SK-N-SH (cell line): ENCODE measurements around the gene WDR27. TPM values are rescaled to one million over a fixed set of nuclear protein-coding genes. Genes with fewer than 3 reads are reported as not detected.

Source experiments
- CTCF ChIA-PET: fragments of 300-600, 350-600 bp; formaldehyde crosslinking; extraction: SDS; loops from one replicate; lab custom pipeline; 2021; lab: Yijun Ruan, JAX
- POLR2A ChIA-PET: fragments of 350-600 bp; sonication (Branson Sonifier 250); formaldehyde crosslinking; extraction: SDS; loops from one replicate; lab custom pipeline; 2020; ENCODE audit warnings: antibody characterized with exemption, inconsistent platforms; lab: Yijun Ruan, JAX
- DNase-seq: peaks from one replicate; pipeline ENCODE4 v3.0.0; 2012
- H2AFZ ChIP-seq: fragments of 200-600 bp; sonication (generic); 2 replicates; pipeline ENCODE4 v1.8.1; 2016; ENCODE audit warnings: antibody characterized with exemption, mild to moderate bottlenecking, low read depth
- H3F3A ChIP-seq: fragments of 200-600 bp; sonication (generic); replicated peaks from 2 replicates; pipeline ENCODE3; 2016; ENCODE audit warnings: antibody characterized with exemption, mild to moderate bottlenecking; ENCODE audit not compliant: insufficient read depth
- H3K27ac ChIP-seq, 2 experiments: fragments of 200-500 bp in 1 of 2; fragments of 200-600 bp in 1 of 2; sonication (Bioruptor generic) in 1 of 2; sonication (generic), shearing (Covaris generic) in 1 of 2; 2 replicates each; pipeline versions ENCODE4 v1.5.1 to v1.6.1; 2014 to 2016; ENCODE audit warnings: low read depth in 2 of 2, inconsistent platforms in 1 of 2, low read length in 1 of 2, mild to moderate bottlenecking in 1 of 2, mixed read lengths in 1 of 2
- H3K27me3 ChIP-seq: fragments of 200-600 bp; sonication (generic), shearing (Covaris generic); 2 replicates; pipeline ENCODE4 v1.6.1; 2016; ENCODE audit warnings: mixed run types; ENCODE audit not compliant: insufficient read depth
- H3K36me3 ChIP-seq, 2 experiments: fragments of 200-500 bp in 1 of 2; fragments of 200-600 bp in 1 of 2; sonication (Bioruptor generic) in 1 of 2; sonication (generic) in 1 of 2; replicated peaks in 1 of 2; 2 replicates each; pipeline versions ENCODE3 to v1.5.1; 2014 to 2016; ENCODE audit warnings: low read length in 1 of 2, mild to moderate bottlenecking in 1 of 2; ENCODE audit not compliant: insufficient read depth in 2 of 2, control insufficient read depth in 1 of 2
- H3K4me1 ChIP-seq, 2 experiments: fragments of 200-500 bp in 1 of 2; fragments of 200-600 bp in 1 of 2; sonication (Bioruptor generic) in 1 of 2; sonication (generic), shearing (Covaris generic) in 1 of 2; 2 replicates each; pipeline versions ENCODE4 v1.5.1 to v1.6.1; 2014 to 2016; ENCODE audit warnings: low read depth in 1 of 2, low read length in 1 of 2, mixed run types in 1 of 2; ENCODE audit not compliant: insufficient read depth in 2 of 2, control insufficient read depth in 1 of 2
- H3K4me2 ChIP-seq: fragments of 200-600 bp; sonication (generic), shearing (Covaris generic); 2 replicates; pipeline ENCODE4 v1.6.1; 2017; ENCODE audit warnings: mixed run types
- H3K4me3 ChIP-seq, 2 experiments: fragments of 200-500 bp in 1 of 2; fragments of 200-600 bp in 1 of 2; sonication (Bioruptor generic) in 1 of 2; sonication (generic), shearing (Covaris generic) in 1 of 2; 2 replicates each; pipeline versions ENCODE4 v1.5.1 to v1.8.1; 2014 to 2016; ENCODE audit warnings: low read depth in 2 of 2, inconsistent platforms in 1 of 2, low read length in 1 of 2, mild to moderate bottlenecking in 1 of 2, mixed read lengths in 1 of 2, moderate library complexity in 1 of 2
- H3K79me2 ChIP-seq: fragments of 200-600 bp; sonication (generic); 2 replicates; pipeline ENCODE4 v1.8.1; 2017; ENCODE audit warnings: mild to moderate bottlenecking; ENCODE audit not compliant: insufficient read depth
- H3K9ac ChIP-seq: fragments of 200-600 bp; sonication (generic); 2 replicates; pipeline ENCODE4 v1.6.1; 2017; ENCODE audit warnings: mixed run types
- H3K9me2 ChIP-seq: fragments of 200-600 bp; sonication (generic); 2 replicates; pipeline ENCODE4 v1.6.1; 2017; ENCODE audit warnings: mixed run types
- H3K9me3 ChIP-seq: fragments of 200-600 bp; sonication (generic); 2 replicates; pipeline ENCODE4 v1.6.1; 2017; ENCODE audit warnings: mixed run types, mild to moderate bottlenecking, moderate library complexity
- H4K20me1 ChIP-seq: fragments of 200-600 bp; sonication (generic); 2 replicates; pipeline ENCODE4 v1.6.1; 2017; ENCODE audit warnings: mild to moderate bottlenecking, mixed run types; ENCODE audit not compliant: insufficient read depth
- CTCF ChIP-seq: fragments of 200-600 bp; sonication (generic); IDR thresholded peaks from 2 replicates; pipeline ENCODE4 v1.6.1; 2017; ENCODE audit warnings: antibody characterized with exemption, mild to moderate bottlenecking, moderate library complexity
- EP300 ChIP-seq, 2 experiments: IDR thresholded peaks; 2 replicates each; pipeline versions ENCODE4 v1.4.0 to v1.6.1; 2012; ENCODE audit warnings: borderline replicate concordance in 1 of 2, low read depth in 1 of 2, low read length in 1 of 2
- EZH2phosphoT487 ChIP-seq: fragments of 200-600 bp; sonication (generic); IDR thresholded peaks from 2 replicates; pipeline ENCODE4 v1.6.1; 2017; ENCODE audit warnings: low read depth, mixed run types, mild to moderate bottlenecking, antibody characterized with exemption, moderate library complexity, borderline replicate concordance
- FOXM1 ChIP-seq: IDR thresholded peaks from 2 replicates; pipeline ENCODE4 v1.4.0; 2012; ENCODE audit warnings: low read depth, mild to moderate bottlenecking
- GABPA ChIP-seq: IDR thresholded peaks from 2 replicates; pipeline ENCODE4 v1.4.0; 2012; ENCODE audit warnings: low read depth, mild to moderate bottlenecking
- GATA2 ChIP-seq: sonication (generic); formaldehyde crosslinking; IDR thresholded peaks from 2 replicates; pipeline ENCODE4 v1.5.0; 2020; ENCODE audit warnings: mild to moderate bottlenecking, missing genetic modification reagents
- IRF3 ChIP-seq: fragments of 150-350 bp; IDR thresholded peaks from 2 replicates; pipeline ENCODE4 v1.6.1; 2016; ENCODE audit warnings: mild to moderate bottlenecking, low read depth, low read length
- MAX ChIP-seq: IDR thresholded peaks from 2 replicates; pipeline ENCODE4 v1.4.0; 2012; ENCODE audit warnings: low read depth
- MXI1 ChIP-seq: IDR thresholded peaks from 2 replicates; pipeline ENCODE4 v1.6.1; 2012; ENCODE audit warnings: mild to moderate bottlenecking, low read depth, low read length, improper control_type of control experiment
- NFIC ChIP-seq: IDR thresholded peaks from 2 replicates; pipeline ENCODE4 v1.4.0; 2012; ENCODE audit warnings: borderline replicate concordance
- PBX3 ChIP-seq: IDR thresholded peaks from 2 replicates; pipeline ENCODE4; 2012
- RAD21 ChIP-seq: IDR thresholded peaks from 2 replicates; pipeline ENCODE4 v1.6.1; 2012; ENCODE audit warnings: mild to moderate bottlenecking, low read length
- RCOR1 ChIP-seq: fragments of 150-350 bp; IDR thresholded peaks from 2 replicates; pipeline ENCODE4 v1.6.1; 2017; ENCODE audit warnings: antibody characterized with exemption, low read length
- RXRA ChIP-seq: IDR thresholded peaks from 2 replicates; pipeline ENCODE4 v1.4.0; 2012; ENCODE audit warnings: low read depth, mild to moderate bottlenecking, borderline replicate concordance
- SIN3A ChIP-seq: IDR thresholded peaks from 2 replicates; pipeline ENCODE4 v1.6.1; 2012; ENCODE audit warnings: low read depth, mild to moderate bottlenecking, low read length, moderate library complexity, borderline replicate concordance
- TAF1 ChIP-seq: IDR thresholded peaks from 2 replicates; pipeline ENCODE4 v1.6.1; 2012; ENCODE audit warnings: low read depth, mild to moderate bottlenecking, low read length, moderate library complexity, borderline replicate concordance
- TCF12 ChIP-seq: IDR thresholded peaks from 2 replicates; pipeline ENCODE4 v1.4.0; 2012
- TEAD4 ChIP-seq: IDR thresholded peaks from 2 replicates; pipeline ENCODE4 v1.4.0; 2012; ENCODE audit warnings: mild to moderate bottlenecking, borderline replicate concordance; ENCODE audit not compliant: insufficient read depth
- USF1 ChIP-seq: IDR thresholded peaks from 2 replicates; pipeline ENCODE4 v1.4.0; 2012; ENCODE audit warnings: low read depth, borderline replicate concordance
- USF2 ChIP-seq: fragments of 150-350 bp; IDR thresholded peaks from 2 replicates; pipeline ENCODE4 v1.6.1; 2017; ENCODE audit warnings: antibody characterized with exemption, low read length, low read depth, borderline replicate concordance
- WGBS: methylation state at CpG from one replicate; pipeline ENCODE4 v1.1.6; 2017; ENCODE audit warnings: low lambda C conversion rate; 5-methylcytosine and 5-hydroxymethylcytosine counted together
- polyA plus RNA-seq, 3 experiments: library from polyadenylated mRNA; depleted of rRNA; stranded (reverse); fragments of >200 nt; gene quantifications; 2 replicates each; pipeline ENCODE4 v1.2.3, GENCODE V29; 2012

The WDR27 gene
- polyA plus RNA-seq, 1 of the 3 experiments (the other 2 are of a cell fraction) = 55.6 TPM

GRCh38 chr6:169424821-169425240 is 277.0 kb downstream of the WDR27 start (continued):
- TF ChIP-seq CTCF (no peak), MXI1 (peak; percentile 70; the same call in 1 of the 2 replicates)

- peak overlapping the region; percentile 63; the same call in 1 of the 2 replicates for H2AFZ ChIP-seq
- no peaks in the 10 kb centered on the region for H3K9me3 ChIP-seq
- H3K9ac ChIP-seq = peak overlapping the region; percentile 55
- ChIA-PET POLR2A (no interaction called here), CTCF (no interaction called here)
- no peaks in the 10 kb centered on the region for H3K36me3 ChIP-seq
- no peaks in the 10 kb centered on the region for H4K20me1 ChIP-seq
- H3K9me2 ChIP-seq = no peaks in the 10 kb centered on the region
- peak overlapping the region; percentile 72 for H3K4me2 ChIP-seq
- DNase-seq = peak; percentile 32
- H3K27ac ChIP-seq = peak overlapping the region; percentile 60 to 78; a peak in 3 of 4 replicates
- H3K27me3 ChIP-seq = no peaks in the 10 kb centered on the region
- no peaks in the 10 kb centered on the region for H3F3A ChIP-seq
- no peaks in the 10 kb centered on the region for H3K79me2 ChIP-seq
- peak overlapping the region; percentile 51 to 60 for H3K4me3 ChIP-seq
- WGBS = 58% methylated on average over 27 of the region's 28 CpGs
- peaks cover 0 to 10% of the 10 kb centered on the region in 2 experiments; a peak in 1 of 4 replicates for H3K4me1 ChIP-seq
- TF ChIP-seq GATA2 (CRISPR knock-in tag) = no peak
- no peak for TF ChIP-seq RXRA
- TF ChIP-seq EP300 (IDR thresholded peaks at IDR 0.05; ENCODE audit: borderline replicate concordance in 1 of 2, low read depth in 1 of 2, low read length in 1 of 2) = no peak
- no peak for TF ChIP-seq TEAD4
- TF ChIP-seq IRF3 = no peak
- no peak for TF ChIP-seq NFIC
- no peak for TF ChIP-seq CTCF
- TF ChIP-seq GABPA = no peak
- no peak for TF ChIP-seq FOXM1
- no peak for TF ChIP-seq SIN3A
- TF ChIP-seq RCOR1 = no peak
- TF ChIP-seq TAF1 = no peak
- TF ChIP-seq USF1 = no peak
- TF ChIP-seq EZH2phosphoT487 = no peak
- TF ChIP-seq PBX3 = peak; percentile 39
- no peak for TF ChIP-seq MAX
- TF ChIP-seq TCF12 = peak; percentile 54; the same call in 1 of the 2 replicates
- no peak for TF ChIP-seq USF2
- no peak for TF ChIP-seq RAD21
These were observed 277.6 kb downstream of the WDR27 start for GRCh38 chr6:169424149-169424804.
